Adrenal gland (tissue), 12 donors: ENCODE results near the gene ENKUR. TPM values are rescaled to one million over a fixed set of nuclear protein-coding genes. Genes with fewer than 3 reads are reported as not detected.

Source experiments
- DNase-seq, 7 donors: peaks; one replicate each; pipeline ENCODE4 v3.0.0-alpha.2; 2019 to 2020
- H3K27ac ChIP-seq, 5 donors: fragments of 200-600 bp; sonication (generic) in 4 of 5; 1 replicate in 3 of 5; 2 replicates in 2 of 5; pipeline versions ENCODE4 v1.5.1 to v1.8.0; 2016 to 2020; ENCODE audit warnings: mild to moderate bottlenecking in 1 of 5
- H3K27me3 ChIP-seq: fragments of 200-600 bp; 2 replicates; pipeline ENCODE4 v1.8.0; 2021
- H3K36me3 ChIP-seq, 2 donors: fragments of 200-600 bp; replicated peaks in 1 of 2; 1 replicate in 1 of 2; 2 replicates in 1 of 2; pipeline versions ENCODE4 v1.5.1 to v1.8.0; 2018 to 2022
- H3K4me1 ChIP-seq, 2 donors: fragments of 200-600 bp; replicated peaks in 1 of 2; 1 replicate in 1 of 2; 2 replicates in 1 of 2; pipeline versions ENCODE4 v1.5.1 to v1.8.0; 2018 to 2021
- H3K4me3 ChIP-seq, 4 donors: fragments of 200-600 bp; sonication (generic) in 3 of 4; one replicate each; pipeline ENCODE4 v1.5.1; 2016 to 2018
- H3K9me3 ChIP-seq, 3 donors: fragments of 200-600 bp; sonication (generic) in 1 of 3; replicated peaks in 1 of 3; 1 replicate in 2 of 3; 2 replicates in 1 of 3; pipeline versions ENCODE4 v1.5.1 to v1.8.0; 2016 to 2021
- POLR2A ChIP-seq, 2 donors: fragments of 450-650 bp; IDR thresholded peaks; one replicate each; pipeline ENCODE4 v1.6.1; 2017; ENCODE audit warnings: antibody characterized with exemption in 2 of 2, mild to moderate bottlenecking in 2 of 2, moderate library complexity in 1 of 2
- WGBS, 4 donors: extraction: QIAGEN DNeasy Blood & Tissue Kit in 2 of 4; methylation state at CpG; one replicate each; pipeline versions ENCODE4 v1.1.5 to v1.1.7; 2013 to 2017; 5-methylcytosine and 5-hydroxymethylcytosine counted together
- intact Hi-C, 2 donors: fragments of 100-400 bp; cut with DNase I; formaldehyde crosslinking; loops; one replicate each; pipeline versions ENCODE4 v1.14.1 to v1.15.0; 2022 to 2023
- polyA plus RNA-seq, 3 donors: library from polyadenylated mRNA; stranded (reverse); fragments of 200-250 nt in 2 of 3; fragments of 350-450 nt in 1 of 3; fragmentation: Illumina TruSeq in 1 of 3; extraction: RNeasy Lipid Tissue Mini Kit (QIAGEN cat#74804) in 1 of 3; gene quantifications; one replicate each; pipeline ENCODE4 v1.2.3, GENCODE V29; 2013 to 2014
- total RNA-seq, 9 donors: library from RNA; depleted of rRNA in 4 of 9; stranded (reverse); fragments of >200 nt in 4 of 9; fragments of 120-200 nt in 1 of 9; fragmentation: NEBNext Ultra II Directional in 1 of 9; extraction: Animal tissue kit (Norgen Biotek cat#: 25700) in 1 of 9; gene quantifications; one replicate each; pipeline versions ENCODE4 v1.1.0 to v1.2.4, GENCODE V29; 2013 to 2023
- TF ChIP-seq, protein P1 (sequence below), 6 experiments: fragments of 450-650 bp in 4 of 6; fragments of 200-600 bp in 2 of 6; sonication (generic) in 1 of 6; IDR thresholded peaks; 1 replicate in 5 of 6; 2 replicates in 1 of 6; pipeline versions ENCODE4 v1.5.1 to v1.8.0; 2016 to 2021; ENCODE audit warnings: antibody characterized with exemption in 6 of 6, mild to moderate bottlenecking in 2 of 6, moderate library complexity in 1 of 6
- donor health status: healthy with polysubstance abuse.
- donor health status: Bipolar disorder and iron deficiency.
- donor health status: DM: yes; HTN: yes; CAD: no.
- donor health status: DM: no; HTN: no; CAD: no.
- donor health status: DM: no; HTN: no; CAD: no.
- donor health status: DM: yes; HTN: yes; CAD: no.

The ENKUR gene
- total and polyA plus RNA-seq, 12 donors: 0.16 to 0.70 (median 0.25) TPM; not detected in 5

DNA sequence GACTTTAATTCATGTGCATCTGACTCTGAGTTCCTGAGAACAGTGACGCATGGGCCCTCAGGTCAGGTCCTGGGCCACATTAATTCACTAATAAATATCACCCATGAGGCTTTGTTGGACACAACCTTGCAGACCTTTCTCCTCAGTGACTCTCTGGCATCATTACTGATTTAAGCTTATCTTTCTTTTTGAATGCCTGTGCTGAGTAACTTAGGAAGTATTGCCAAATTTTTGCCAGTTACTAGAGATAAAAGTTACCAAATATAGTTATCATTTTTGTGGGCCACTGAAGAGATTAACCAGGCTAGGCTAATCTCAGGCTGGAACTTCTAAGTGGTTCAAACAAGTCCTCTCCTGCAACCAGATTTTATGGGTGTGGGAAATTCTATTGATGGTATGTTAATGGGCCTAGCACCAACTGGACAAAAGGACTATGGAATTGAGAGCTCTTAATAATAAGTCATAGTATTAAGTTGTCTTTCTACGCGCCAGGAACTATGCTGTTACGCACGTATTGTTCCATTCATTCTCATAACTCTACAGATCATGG, 34.7 kb downstream of the ENKUR start:
- WGBS, 4 donors: 78 to 81% (median 78%) methylated on average over 5 of the region's 5 CpGs
- intact Hi-C loops: no loop called here

DNA sequence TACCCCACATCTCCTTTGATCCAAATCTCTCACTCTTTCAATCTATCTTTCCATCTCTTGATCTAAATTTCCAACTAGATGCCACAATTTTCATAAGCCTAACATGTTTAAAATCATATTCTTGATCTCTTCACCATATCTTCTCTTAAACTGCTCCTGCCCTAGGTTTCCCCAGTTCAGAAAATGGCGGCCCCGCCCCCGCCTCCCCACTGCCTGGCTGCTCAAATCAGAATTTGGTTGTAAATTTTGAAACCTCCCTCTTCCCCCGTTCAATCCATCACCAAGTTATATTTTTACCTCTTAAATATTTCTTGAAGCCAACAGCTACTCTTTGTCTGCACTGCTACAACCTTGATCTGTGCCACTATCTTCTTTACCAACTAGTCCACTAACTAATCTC, 36.3 kb downstream of the ENKUR start:
- Histone ChIP-seq H3K4me3 (no peak overlapping the region), H3K27me3 (no peaks in the 10 kb centered on the region), H3K36me3 (no peaks in the 10 kb centered on the region), H3K4me1 (peaks cover 5 to 8% of the 10 kb centered on the region in 2 donors), H3K27ac (no peak overlapping the region), H3K9me3 (no peaks in the 10 kb centered on the region)
- no peak for DNase-seq
- intact Hi-C loops: no loop called here
- WGBS, 4 donors: 93 to 96% (median 94%) methylated on average over 4 of the region's 4 CpGs
- no peak for TF ChIP-seq POLR2A (IDR thresholded peaks at IDR 0.05)
- TF ChIP-seq, protein P1, sequence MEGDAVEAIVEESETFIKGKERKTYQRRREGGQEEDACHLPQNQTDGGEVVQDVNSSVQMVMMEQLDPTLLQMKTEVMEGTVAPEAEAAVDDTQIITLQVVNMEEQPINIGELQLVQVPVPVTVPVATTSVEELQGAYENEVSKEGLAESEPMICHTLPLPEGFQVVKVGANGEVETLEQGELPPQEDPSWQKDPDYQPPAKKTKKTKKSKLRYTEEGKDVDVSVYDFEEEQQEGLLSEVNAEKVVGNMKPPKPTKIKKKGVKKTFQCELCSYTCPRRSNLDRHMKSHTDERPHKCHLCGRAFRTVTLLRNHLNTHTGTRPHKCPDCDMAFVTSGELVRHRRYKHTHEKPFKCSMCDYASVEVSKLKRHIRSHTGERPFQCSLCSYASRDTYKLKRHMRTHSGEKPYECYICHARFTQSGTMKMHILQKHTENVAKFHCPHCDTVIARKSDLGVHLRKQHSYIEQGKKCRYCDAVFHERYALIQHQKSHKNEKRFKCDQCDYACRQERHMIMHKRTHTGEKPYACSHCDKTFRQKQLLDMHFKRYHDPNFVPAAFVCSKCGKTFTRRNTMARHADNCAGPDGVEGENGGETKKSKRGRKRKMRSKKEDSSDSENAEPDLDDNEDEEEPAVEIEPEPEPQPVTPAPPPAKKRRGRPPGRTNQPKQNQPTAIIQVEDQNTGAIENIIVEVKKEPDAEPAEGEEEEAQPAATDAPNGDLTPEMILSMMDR (IDR thresholded peaks at IDR 0.05): no peak

More for the DNA sequence above, 34.7 kb downstream of the ENKUR start:
- Histone ChIP-seq H3K4me1 (no peaks in the 10 kb centered on the region), H3K4me3 (no peak overlapping the region), H3K36me3 (no peaks in the 10 kb centered on the region), H3K27me3 (no peaks in the 10 kb centered on the region), H3K9me3 (no peaks in the 10 kb centered on the region), H3K27ac (peak overlapping the region in 2 of 5 donors; percentile 1 to 72)
- no peak for TF ChIP-seq POLR2A (IDR thresholded peaks at IDR 0.05)
- TF ChIP-seq, protein P1 (IDR thresholded peaks at IDR 0.05): no peak
- peak; percentile 29 to 85 (median 71) for DNase-seq

DNA sequence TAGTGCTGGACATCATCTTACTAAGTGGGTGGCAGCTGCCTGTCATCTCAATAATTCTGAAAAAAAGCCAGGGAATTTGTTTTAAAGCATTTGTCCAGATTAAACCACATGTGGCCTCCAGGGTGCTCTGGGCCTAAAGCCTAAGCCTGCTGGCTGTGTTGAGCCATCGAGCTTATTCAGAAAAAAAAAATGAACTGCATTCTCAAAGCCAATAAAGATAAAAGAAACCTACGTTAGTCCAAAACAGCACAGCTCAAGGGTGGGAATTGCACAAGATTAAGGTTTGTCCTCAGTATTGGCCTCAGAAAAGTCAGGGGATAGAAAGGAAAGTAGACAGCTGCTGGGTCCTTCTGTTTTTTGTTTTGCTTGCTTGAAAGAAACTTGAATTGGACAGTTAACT, 41.0 kb downstream of the ENKUR start:
- Histone ChIP-seq H3K9me3 (no peaks in the 10 kb centered on the region), H3K4me1 (peaks cover 5 to 12% of the 10 kb centered on the region in 2 donors), H3K4me3 (no peak overlapping the region), H3K27ac (peak overlapping the region; percentile 51 to 92 (median 69)), H3K36me3 (no peaks in the 10 kb centered on the region), H3K27me3 (no peaks in the 10 kb centered on the region)
- intact Hi-C loops: no loop called here
- 24 to 37% (median 33%) methylated on average over 2 of the region's 2 CpGs for WGBS, 4 donors
- DNase-seq: peak; percentile 39 to 85 (median 76)
- TF ChIP-seq, protein P1 (IDR thresholded peaks at IDR 0.05): peak in 5 of 6 experiments; percentile 34 to 52 (median 40)
- TF ChIP-seq POLR2A (IDR thresholded peaks at IDR 0.05): peak in 1 of 2 donors; percentile 13

DNA sequence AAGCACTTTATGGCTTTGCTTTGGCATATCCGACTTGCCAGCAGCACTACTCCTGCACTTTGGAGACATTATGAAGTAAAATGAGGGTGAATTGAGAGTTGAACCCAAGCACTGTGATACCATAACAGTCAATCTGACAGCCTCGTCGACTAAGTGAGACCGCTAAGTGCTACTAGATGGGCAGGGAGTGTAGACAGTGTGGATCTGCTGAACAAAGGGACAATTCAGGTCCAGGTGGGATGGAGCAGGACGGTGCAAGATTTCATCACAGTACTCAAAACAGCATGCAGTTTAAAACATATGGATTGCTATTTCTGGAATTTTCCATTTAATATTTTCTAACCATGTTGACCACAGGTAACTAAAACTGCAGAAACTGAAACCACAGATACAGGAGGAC, 42.8 kb downstream of the ENKUR start:
- DNase-seq: no peak
- Histone ChIP-seq H3K36me3 (no peaks in the 10 kb centered on the region), H3K9me3 (no peaks in the 10 kb centered on the region), H3K4me1 (peaks cover 5 to 12% of the 10 kb centered on the region in 2 donors), H3K27ac (no peak overlapping the region), H3K4me3 (no peak overlapping the region), H3K27me3 (no peaks in the 10 kb centered on the region)
- intact Hi-C loops: no loop called here
- 89 to 94% (median 91%) methylated on average over 5 of the region's 5 CpGs for WGBS, 4 donors
- TF ChIP-seq, protein P1 (IDR thresholded peaks at IDR 0.05): no peak
- no peak for TF ChIP-seq POLR2A (IDR thresholded peaks at IDR 0.05)
